Measurements from ENCODE around the gene GKN1.

GKN1 gene

GRCh38 chr2:69007603-69008002 is 33.2 kb downstream of the GKN1 start:
- no peak for DNase-seq (ENCODE audit: low spot score)

- DNase-seq (ENCODE audit: low spot score) = no peak
Measured at GRCh38 chr2:69010437-69011194, 36.2 kb downstream of the GKN1 start.

GRCh38 chr2:69011611-69012157 is 37.2 kb downstream of the GKN1 start:
- no peak for DNase-seq (ENCODE audit: low spot score)

GRCh38 chr2:69012310-69013141 is 38.1 kb downstream of the GKN1 start:
- DNase-seq (ENCODE audit: low spot score) = peak; percentile 58

GRCh38 chr2:69013142-69013839 is 38.9 kb downstream of the GKN1 start, which contains the start of gene ANTXR1:
Gene ANTXR1, plus strand, starts transcription at chr2:69013179. Its CDS starts 321 bp downstream, at chr2:69013500.
- peak; percentile 22 for DNase-seq (ENCODE audit: low spot score)

- DNase-seq (ENCODE audit: low spot score) = no peak
Measured at GRCh38 chr2:69013840-69014821, 39.7 kb downstream of the GKN1 start.

GRCh38 chr2:69017080-69017479 is 42.6 kb downstream of the GKN1 start:
- DNase-seq (ENCODE audit: low spot score) = no peak

GRCh38 chr2:69017835-69018234 is 43.4 kb downstream of the GKN1 start:
- no peak for DNase-seq (ENCODE audit: low spot score)

- DNase-seq (ENCODE audit: low spot score) = no peak
Measured at GRCh38 chr2:69018678-69019095, 44.3 kb downstream of the GKN1 start.

- no peak for DNase-seq (ENCODE audit: low spot score)
Measured at GRCh38 chr2:69020496-69021426, 46.3 kb downstream of the GKN1 start.

- DNase-seq (ENCODE audit: low spot score) = no peak
Measured at GRCh38 chr2:69021727-69022126, 47.3 kb downstream of the GKN1 start.

- no peak for DNase-seq (ENCODE audit: low spot score)
Measured at GRCh38 chr2:69022548-69022947, 48.1 kb downstream of the GKN1 start.

GRCh38 chr2:69023236-69023635 is 48.8 kb downstream of the GKN1 start:
- no peak for DNase-seq (ENCODE audit: low spot score)

- no peak for DNase-seq (ENCODE audit: low spot score)
Measured at GRCh38 chr2:69026026-69026425, 51.6 kb downstream of the GKN1 start.

- no peak for DNase-seq (ENCODE audit: low spot score)
Measured at GRCh38 chr2:69026691-69027459, 52.4 kb downstream of the GKN1 start.
